ENCODE measurements around the gene GADD45G. TPM values are rescaled to one million over a fixed set of nuclear protein-coding genes. Genes with fewer than 3 reads are reported as not detected.

GADD45G gene
- polyA plus RNA-seq, 3 donors = 1.1 to 9.0 (median 1.3) TPM

- H3K4me2 ChIP-seq (replicated peaks; ENCODE audit: extremely low read depth, low read length, poor library complexity, severe bottlenecking) = no peak overlapping the region
- DNase-seq = peak in 1 of 3 donors; percentile 4
- no peak overlapping the region for H2AFZ ChIP-seq (ENCODE audit: insufficient read depth, low read depth, low read length, poor library complexity, severe bottlenecking)
- H3K36me3 ChIP-seq (replicated peaks in 1 of 2; ENCODE audit: control insufficient read depth in 1 of 2, insufficient read depth in 2 of 2, low read length in 2 of 2) = no peaks in the 10 kb centered on the region
- intact Hi-C loops (cut with micrococcal nuclease) = no loop called here
- no peaks in the 10 kb centered on the region for H3K4me1 ChIP-seq (ENCODE audit: control insufficient read depth in 1 of 2, insufficient read depth in 2 of 2, low read length in 2 of 2)
- H4K20me1 ChIP-seq (ENCODE audit: insufficient read depth, low read length) = no peaks in the 10 kb centered on the region
- H3K4me3 ChIP-seq (replicated peaks in 1 of 3; ENCODE audit: low read depth in 2 of 3, low read length in 3 of 3) = no peak overlapping the region
- no peaks in the 10 kb centered on the region for H3K79me2 ChIP-seq (ENCODE audit: insufficient read depth, low read length)
- Mint-ChIP-seq H3K4me3 (no peak overlapping the region), H3K36me3 (no peaks in the 10 kb centered on the region), H3K27ac (no peak overlapping the region), H3K4me1 (peaks cover under 1% of the 10 kb centered on the region), H3K9me3 (no peaks in the 10 kb centered on the region), H3K27me3 (ENCODE audit: low read depth in 3 of 3) (peaks cover 4 to 9% (median 7%) of the 10 kb centered on the region in 3 donors)
- no peak overlapping the region for H3K27ac ChIP-seq (ENCODE audit: low read depth in 1 of 2, low read length in 2 of 2)
- TF ChIP-seq CTCF (IDR thresholded peaks at IDR 0.05) = no peak
- no peaks in the 10 kb centered on the region for H3K9me3 ChIP-seq (replicated peaks in 1 of 2; ENCODE audit: control insufficient read depth in 1 of 2, insufficient read depth in 1 of 2, low read length in 2 of 2)
- no peak overlapping the region for H3K9ac ChIP-seq (ENCODE audit: insufficient read depth, low read length, poor library complexity, severe bottlenecking)
- 80% methylated on average over 4 of the region's 12 CpGs for WGBS (ENCODE audit: insufficient coverage)
- H3K27me3 ChIP-seq (ENCODE audit: control insufficient read depth in 2 of 2, insufficient read depth in 2 of 2, low read length in 2 of 2) = peaks cover 0 to 3% of the 10 kb centered on the region in 2 donors
Measured at GRCh38 chr9:89629081-89629976, 24.5 kb downstream of the GADD45G start.

GRCh38 chr9:89630508-89630907, 25.7 kb downstream of the GADD45G start:
- Histone ChIP-seq H3K27ac (ENCODE audit: low read depth in 1 of 2, low read length in 2 of 2) (no peak overlapping the region), H2AFZ (ENCODE audit: insufficient read depth, low read depth, low read length, poor library complexity, severe bottlenecking) (no peak overlapping the region), H3K4me2 (replicated peaks; ENCODE audit: extremely low read depth, low read length, poor library complexity, severe bottlenecking) (no peak overlapping the region), H3K36me3 (replicated peaks in 1 of 2; ENCODE audit: control insufficient read depth in 1 of 2, insufficient read depth in 2 of 2, low read length in 2 of 2) (no peaks in the 10 kb centered on the region), H3K4me1 (ENCODE audit: control insufficient read depth in 1 of 2, insufficient read depth in 2 of 2, low read length in 2 of 2) (no peaks in the 10 kb centered on the region), H3K9me3 (replicated peaks in 1 of 2; ENCODE audit: control insufficient read depth in 1 of 2, insufficient read depth in 1 of 2, low read length in 2 of 2) (no peaks in the 10 kb centered on the region), H3K9ac (ENCODE audit: insufficient read depth, low read length, poor library complexity, severe bottlenecking) (no peak overlapping the region), H3K27me3 (ENCODE audit: control insufficient read depth in 2 of 2, insufficient read depth in 2 of 2, low read length in 2 of 2) (no peaks in the 10 kb centered on the region), H4K20me1 (ENCODE audit: insufficient read depth, low read length) (no peaks in the 10 kb centered on the region), H3K79me2 (ENCODE audit: insufficient read depth, low read length) (no peaks in the 10 kb centered on the region), H3K4me3 (replicated peaks in 1 of 3; ENCODE audit: low read depth in 2 of 3, low read length in 3 of 3) (no peak overlapping the region)
- intact Hi-C loops (cut with micrococcal nuclease) = no loop called here
- no peaks in the 10 kb centered on the region for H3K4me1 Mint-ChIP-seq
- WGBS (ENCODE audit: insufficient coverage) = no CpG with 5 or more reads among the region's 5 CpGs
- H3K4me3 Mint-ChIP-seq = no peak overlapping the region
- peaks cover 4 to 9% (median 4%) of the 10 kb centered on the region in 3 donors for H3K27me3 Mint-ChIP-seq (ENCODE audit: low read depth in 3 of 3)
- DNase-seq = no peak
- H3K9me3 Mint-ChIP-seq = no peaks in the 10 kb centered on the region
- no peak for TF ChIP-seq CTCF (IDR thresholded peaks at IDR 0.05)
- no peaks in the 10 kb centered on the region for H3K36me3 Mint-ChIP-seq
- H3K27ac Mint-ChIP-seq = no peak overlapping the region
